ENCODE measurements around the gene ATPAF2.

The ATPAF2 gene
- total RNA-seq = 15.0 reads per million, percentile 40 among the genes with 10 or more reads in this experiment

DNA sequence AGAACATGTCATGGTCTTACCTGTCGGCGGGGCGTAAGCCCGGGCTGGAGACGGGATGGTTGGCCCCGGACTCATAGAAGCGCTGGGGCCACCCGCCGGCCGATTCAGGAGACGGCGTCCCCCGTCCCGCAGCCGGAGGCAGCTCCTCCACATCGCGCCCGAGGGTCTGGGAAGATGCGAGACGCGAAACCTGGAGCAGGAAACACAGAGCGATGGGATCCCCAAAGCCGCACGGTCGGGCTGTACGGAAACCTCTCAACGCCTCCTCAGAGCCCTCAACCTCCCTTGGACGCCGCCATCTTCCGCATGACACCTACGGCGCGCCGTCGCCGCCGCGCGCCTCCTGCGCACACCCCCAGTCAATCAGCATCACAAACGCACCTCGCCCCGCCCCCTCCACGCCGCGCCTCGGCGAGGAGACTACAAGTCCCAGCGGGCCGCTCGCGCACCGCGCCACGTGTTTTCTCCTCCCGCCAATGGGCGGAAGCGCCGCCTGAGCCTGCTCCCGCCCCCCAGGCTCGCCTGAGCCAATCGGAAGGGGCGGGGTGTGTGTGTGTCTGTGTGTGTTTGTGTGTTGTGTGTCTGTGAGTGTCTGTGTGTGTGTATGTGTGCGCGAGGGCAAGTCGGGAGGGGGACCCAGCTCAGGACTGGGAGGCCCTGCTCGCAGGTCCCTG lies at the start of gene ATPAF2, which contains the start of gene GID4:
Gene ATPAF2, minus strand, starts transcription at position 308 of the 674 bp plus-strand sequence. Its CDS starts 155 bp downstream, at position 153.
Gene GID4, plus strand, starts transcription at position 548 of the 674 bp plus-strand sequence. Its CDS starts 57 bp downstream, at position 605.
- peak; percentile 100 for DNase-seq

- peak; percentile 80 for DNase-seq
These were observed 48.9 kb upstream of the ATPAF2 start, which contains the start of gene DRG2 for GRCh38 chr17:18087610-18088491. DRG2 (plus strand) TSS chr17:18087948; CDS start chr17:18088024, 76 bp downstream.

DNA sequence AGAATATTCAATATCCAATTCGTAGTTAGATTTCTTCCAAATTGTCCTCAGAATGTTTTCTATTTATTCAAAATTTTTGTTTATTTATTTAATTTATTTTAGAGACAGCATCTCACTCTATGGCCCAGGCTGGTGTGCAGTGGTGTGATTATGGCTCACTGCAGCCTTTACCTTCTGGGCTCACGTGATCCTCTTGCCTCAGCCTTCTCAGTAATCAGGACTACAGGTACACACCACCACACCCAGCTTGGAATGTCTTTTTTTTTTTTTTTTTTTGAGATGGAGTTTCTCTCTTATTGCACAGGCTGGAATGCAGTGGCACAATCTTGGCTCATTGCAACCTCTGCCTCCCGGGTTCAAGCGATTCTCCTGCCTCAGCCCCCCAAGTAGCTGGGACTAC lies 45.3 kb upstream of the ATPAF2 start:
- no peak for DNase-seq

DNA sequence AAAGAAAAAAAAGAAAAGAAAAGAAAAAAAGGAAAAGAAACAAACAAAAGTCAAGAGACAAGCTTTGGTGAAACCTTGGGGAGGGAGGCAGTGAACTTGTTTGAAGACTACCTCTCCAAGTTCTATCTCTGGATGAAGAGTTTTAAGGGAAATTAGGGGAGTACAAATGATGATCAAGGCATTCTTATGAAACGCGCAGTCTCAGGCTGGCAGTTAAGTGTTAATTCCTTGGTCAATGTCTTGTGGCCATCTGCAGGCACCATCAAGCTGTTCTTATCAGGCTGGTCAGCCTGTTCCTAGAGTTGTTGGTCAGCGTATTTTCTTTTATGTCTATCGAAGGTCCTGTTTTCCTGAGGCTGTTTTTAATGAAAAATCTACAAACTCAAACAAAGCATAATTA lies 40.6 kb upstream of the ATPAF2 start:
- no peak for DNase-seq

DNA sequence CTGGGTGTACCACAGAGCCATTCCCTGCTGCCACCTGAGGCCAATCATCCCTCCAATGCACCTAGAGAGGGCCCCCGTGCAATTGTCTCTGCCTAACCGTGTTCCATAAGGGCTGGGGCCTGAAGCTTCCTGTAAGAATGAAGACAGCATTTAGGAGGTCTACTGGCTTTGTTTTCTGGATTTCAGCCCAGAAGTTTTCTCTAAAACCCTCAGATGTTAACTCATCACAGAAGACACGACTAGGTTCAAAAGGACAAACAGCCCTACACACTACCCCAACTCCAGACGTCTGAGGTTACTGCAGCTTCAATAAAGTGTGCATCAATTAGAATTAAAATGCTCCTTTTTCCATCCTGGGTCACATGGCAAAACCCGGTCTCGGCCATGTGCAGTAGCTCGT lies 38.0 kb upstream of the ATPAF2 start:
- no peak for DNase-seq

DNA sequence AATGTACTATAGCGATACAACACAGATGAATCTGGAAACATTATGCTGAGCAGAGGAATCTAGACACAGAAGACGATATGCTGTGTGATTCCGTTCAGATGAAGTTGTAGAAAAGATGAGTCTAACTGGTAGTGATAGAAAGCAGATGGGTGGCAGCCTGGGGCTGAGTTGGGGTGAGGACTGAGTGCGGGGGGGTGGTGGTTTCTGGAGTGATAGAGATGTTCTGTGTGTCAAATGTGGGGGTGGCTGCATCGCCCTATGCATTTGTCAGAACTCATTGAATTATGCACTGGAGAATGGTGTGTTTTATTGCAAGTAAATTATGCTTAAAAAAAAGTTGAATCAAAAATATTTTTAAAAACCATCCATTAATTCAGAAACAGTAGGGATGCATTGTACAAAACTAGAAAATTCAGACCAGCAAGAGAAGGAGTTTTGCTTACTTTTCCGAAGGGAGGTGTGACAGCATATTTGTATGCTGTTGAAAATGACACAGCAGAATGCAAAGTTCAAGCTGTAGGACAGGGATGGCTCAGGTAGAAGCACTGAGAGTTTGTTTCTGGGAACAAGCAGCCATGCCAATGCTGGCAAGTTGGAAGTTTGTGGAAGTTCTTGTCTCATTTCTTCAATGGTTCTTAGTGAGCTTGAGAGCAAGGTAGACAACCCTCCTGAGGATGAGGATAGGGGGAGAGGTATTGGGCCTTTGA lies 35.8 kb upstream of the ATPAF2 start:
- no peak for DNase-seq

DNA sequence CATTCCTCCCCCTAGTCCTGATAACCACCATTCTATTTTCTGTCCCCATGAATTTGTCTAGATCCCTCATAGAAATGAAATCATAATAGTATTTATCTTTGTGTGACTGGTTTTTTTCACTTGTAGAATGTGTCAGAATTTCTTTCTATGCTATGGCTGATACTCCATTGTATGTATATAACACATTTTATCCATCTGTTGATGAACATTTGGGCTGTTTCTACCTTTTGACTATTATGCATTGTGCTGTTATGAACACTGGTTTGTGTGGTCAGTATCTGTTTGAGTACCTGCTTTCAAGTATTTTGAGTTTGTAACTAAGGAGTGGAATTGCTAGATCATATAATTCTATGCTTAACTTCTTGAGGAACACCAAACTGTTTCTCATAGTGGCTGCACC lies 32.8 kb upstream of the ATPAF2 start:
- DNase-seq = no peak

GRCh38 chr17:18070861-18071340 lies 31.9 kb upstream of the ATPAF2 start:
- no peak for DNase-seq

DNA sequence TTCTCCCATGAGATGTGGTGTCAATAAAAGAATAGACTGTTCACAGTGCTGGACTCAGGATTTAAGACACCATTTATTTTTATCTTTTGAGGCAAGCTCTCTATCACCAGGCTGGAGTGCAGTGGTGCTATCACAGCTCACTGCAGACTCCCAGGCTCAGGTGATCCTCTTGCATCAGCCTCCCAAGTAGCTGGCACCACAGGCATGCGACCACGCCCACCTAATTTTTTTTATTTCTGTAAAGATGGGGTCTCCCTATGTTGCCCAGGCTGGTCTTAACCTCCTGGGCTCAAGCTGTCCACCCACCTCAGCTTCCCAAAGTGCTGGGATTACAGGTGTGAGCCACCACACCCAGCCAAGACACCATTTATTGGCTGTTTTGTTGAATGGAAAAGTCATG lies 30.1 kb upstream of the ATPAF2 start:
- DNase-seq = no peak

DNA sequence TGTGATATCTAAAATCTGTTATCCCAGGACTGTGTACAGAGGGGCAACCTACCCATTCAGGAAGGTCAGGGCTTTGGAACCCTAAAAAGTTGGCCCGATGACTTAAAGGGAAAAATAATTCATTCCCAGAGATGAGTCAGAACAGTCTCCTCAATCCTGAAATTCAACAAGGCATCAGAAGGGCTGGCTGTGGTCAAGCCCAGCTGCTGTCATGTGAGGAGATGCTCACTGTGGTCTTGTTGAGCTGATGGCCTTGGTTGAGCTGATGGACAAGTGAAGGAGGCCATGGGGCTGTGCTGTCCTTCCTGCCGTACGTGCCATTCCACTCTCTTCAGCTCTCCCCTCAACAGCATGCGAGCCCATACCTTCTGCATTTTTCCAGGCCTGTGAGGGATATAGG lies 27.9 kb upstream of the ATPAF2 start:
- DNase-seq = no peak

DNA sequence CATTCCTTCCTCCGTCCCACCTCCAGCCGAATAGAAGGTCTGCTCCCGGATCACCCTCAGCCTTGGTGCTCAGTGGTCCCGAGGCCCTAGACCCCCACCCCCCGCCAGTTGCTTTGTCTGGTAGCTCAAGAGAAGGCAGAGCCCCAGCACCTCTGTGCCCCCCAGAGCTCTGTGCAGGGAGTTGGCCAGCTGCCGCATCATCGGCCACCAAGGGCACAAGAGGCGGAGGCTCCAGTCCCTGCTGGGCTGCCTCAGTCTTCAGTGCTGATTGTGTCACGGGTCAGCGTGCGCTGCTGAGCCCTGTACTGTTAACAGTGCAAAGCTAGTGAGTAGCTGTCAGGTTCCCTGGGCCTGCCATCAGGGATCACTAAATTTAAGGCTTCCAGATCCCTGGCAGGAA lies 26.6 kb upstream of the ATPAF2 start:
- no peak for DNase-seq

- DNase-seq = no peak
These were observed 25.1 kb upstream of the ATPAF2 start for GRCh38 chr17:18064053-18064452.

DNA sequence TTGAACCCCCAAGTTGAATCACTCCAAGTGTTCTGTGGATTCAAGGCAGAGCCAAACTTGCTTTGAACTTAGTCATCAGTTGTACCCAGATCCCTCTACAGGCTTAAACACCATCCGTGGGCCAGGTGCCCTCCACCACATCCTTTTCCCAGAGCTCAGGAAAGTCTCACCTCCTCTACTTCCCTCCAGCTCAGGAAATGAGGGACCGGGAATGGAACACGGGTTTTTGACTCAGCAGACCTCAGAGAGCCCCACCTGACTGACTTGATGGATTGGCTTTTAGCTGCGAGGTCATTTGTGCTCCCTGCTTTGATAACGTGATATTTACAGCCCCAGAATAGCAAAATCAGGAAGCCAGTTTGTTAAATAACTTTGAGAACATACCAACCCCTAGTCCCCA lies 20.3 kb upstream of the ATPAF2 start:
- DNase-seq = no peak

DNA sequence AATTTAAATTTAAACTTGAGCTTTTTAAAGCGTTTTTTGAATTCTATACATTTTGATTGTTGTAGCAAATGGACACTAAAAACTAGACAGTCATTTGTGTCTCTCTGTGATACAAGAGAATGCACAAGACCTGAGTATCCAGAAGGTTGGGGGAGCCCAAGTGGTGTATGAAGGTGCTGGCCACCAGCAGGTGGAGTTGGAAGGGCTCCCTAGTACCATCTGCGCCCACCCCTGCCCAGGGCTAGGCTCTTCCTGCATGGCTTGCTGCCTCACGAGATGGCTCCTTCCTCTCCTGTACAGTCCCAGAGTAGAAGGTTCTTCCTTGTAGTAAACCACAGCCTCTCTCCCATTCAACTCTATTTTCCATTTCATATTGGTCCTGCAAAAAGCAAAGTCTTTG lies 17.2 kb upstream of the ATPAF2 start:
- DNase-seq = no peak

- DNase-seq = no peak
These were observed 16.6 kb upstream of the ATPAF2 start for GRCh38 chr17:18055597-18055996.

DNA sequence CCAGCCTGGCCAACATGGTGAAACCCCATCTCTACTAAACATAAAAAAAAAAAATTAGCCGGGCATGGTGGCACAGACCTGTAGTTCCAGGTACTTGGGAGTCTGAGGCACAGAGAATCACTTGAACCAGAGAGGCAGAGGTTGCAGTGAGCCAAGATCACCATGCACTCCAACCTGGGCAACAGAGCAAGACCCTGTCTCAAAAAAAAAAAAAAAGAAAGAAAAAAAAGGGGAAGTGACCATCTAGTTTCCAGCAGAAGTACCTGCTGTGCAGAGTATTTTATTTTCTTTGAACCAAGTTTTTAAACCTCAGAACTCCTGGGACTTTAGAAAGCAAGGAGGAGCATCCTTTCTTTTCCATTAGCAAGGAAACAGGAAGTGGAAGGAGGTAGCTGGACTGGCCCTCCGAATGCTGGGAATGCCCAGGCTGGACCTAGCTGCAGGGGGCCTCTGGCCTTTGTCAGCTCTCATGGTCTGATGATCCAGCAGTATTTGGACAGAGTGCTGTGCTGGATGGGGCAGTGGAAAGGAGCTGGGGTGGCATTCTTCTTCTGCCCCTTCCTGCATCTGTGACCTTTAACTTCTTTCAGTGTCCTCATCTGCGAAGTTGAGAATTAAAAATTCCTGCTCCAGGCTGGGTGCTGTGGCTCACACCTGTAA lies 6.9 kb upstream of the ATPAF2 start:
- no peak for DNase-seq

DNA sequence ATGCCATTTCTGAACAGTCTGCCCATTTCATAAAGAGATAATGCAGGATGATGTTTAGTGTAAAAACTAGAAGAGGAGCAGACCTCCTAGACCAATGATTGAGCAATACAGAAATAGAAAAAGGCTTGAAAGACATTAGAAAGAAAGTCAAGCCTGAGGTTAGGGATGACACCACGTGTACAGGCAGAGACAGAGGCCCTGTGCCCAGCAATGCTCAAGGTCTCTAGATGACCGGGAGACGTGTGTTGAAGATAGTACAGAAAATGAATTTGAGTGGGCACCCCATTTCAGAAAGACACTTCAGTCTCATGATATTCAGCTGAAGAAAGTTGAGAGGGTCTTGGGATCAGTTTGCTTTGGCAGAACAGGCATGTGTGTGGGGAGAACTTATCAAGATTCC lies 5.6 kb upstream of the ATPAF2 start:
- no peak for DNase-seq

DNA sequence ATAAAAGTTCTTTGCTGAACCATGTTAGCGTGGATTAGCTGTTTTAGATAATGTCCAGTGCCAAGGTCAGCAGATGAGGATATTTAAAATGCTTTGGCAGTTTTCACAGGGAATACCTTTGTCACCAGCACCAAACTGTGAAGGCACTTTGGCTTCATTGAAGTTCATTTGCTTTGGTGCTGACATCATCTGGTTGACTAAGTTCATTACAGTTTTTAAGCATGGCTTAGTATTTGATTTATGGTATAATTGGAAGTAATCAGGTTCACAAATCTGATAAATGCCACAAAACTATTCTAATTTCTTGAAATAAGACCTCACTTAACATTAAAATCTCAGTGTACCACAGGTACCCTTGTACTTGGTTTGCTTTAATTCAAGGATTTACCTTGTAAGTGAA lies 4.5 kb upstream of the ATPAF2 start:
- no peak for DNase-seq

DNA sequence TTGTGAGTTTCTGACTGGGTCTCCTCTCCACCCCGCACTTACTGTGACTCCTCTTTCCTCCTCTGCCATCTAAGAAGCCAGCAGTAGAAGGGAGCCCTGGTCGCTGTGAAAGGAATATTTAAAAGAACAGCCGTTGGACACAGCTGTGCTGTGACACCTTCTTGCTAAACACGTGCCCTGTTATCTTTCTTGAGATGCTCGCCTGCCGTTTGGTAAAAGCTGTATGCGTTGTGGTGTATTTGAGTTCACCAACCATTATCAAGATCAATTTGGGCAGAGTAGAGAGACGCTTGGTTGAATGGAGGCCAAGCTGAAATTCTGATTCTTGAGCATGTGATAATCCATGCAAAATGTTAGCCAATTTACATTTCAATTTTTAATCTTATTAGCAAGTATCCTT lies 4.0 kb upstream of the ATPAF2 start:
- no peak for DNase-seq

- DNase-seq = no peak
These were observed 2.8 kb upstream of the ATPAF2 start for GRCh38 chr17:18041776-18042175.

GRCh38 chr17:18040261-18040858 lies 1.4 kb upstream of the ATPAF2 start:
- no peak for DNase-seq

Measured in effector CD4-positive, alpha-beta T cell (primary cell).